ENCODE measurements around the gene IGSF8. TPM values are rescaled to one million over a fixed set of nuclear protein-coding genes. Genes with fewer than 3 reads are reported as not detected.

IGSF8 gene
- polyA plus RNA-seq, 1 of the 3 experiments (the other 2 are of a cell fraction), result 67.9 TPM

DNA sequence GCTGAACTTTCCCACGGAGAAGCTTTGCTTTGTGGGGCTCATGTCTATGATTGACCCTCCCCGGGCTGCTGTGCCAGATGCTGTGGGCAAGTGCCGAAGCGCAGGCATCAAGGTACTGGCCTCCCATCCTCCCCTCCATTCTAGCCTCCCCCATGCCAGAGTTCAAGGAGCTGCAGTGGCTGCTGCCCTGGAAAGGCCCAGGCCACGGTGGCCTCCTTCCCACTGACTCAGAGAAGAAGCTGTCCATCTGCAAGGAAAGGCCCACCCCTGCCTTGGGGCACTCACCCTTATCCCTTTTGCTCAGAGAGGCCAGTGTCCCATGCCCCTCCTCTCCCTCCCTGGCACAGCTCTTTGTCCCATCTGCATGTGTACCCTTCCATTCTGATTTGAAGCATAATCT, 32.1 kb upstream of the IGSF8 start:
- Histone ChIP-seq H3K79me2 (ENCODE audit: insufficient read depth) (no peaks in the 10 kb centered on the region), H3K4me3 (ENCODE audit: low read depth in 2 of 2, low read length in 1 of 2) (no peak overlapping the region), H3K9me2 (no peaks in the 10 kb centered on the region), H2AFZ (ENCODE audit: low read depth) (no peak overlapping the region), H4K20me1 (ENCODE audit: insufficient read depth) (no peaks in the 10 kb centered on the region), H3K9me3 (no peaks in the 10 kb centered on the region), H3K4me1 (ENCODE audit: control insufficient read depth in 1 of 2, insufficient read depth in 2 of 2, low read depth in 1 of 2, low read length in 1 of 2) (peaks cover 0 to 4% of the 10 kb centered on the region in 2 experiments; a peak in 1 of 4 replicates), H3K4me2 (no peak overlapping the region), H3F3A (replicated peaks; ENCODE audit: insufficient read depth) (no peaks in the 10 kb centered on the region), H3K9ac (no peak overlapping the region), H3K27me3 (ENCODE audit: insufficient read depth) (0 out of 2 replicates have a peak, but pooled peaks cover 4% of the 10 kb centered on the region), H3K27ac (ENCODE audit: low read depth in 2 of 2, low read length in 1 of 2) (no peak overlapping the region), H3K36me3 (replicated peaks in 1 of 2; ENCODE audit: control insufficient read depth in 1 of 2, insufficient read depth in 2 of 2, low read length in 1 of 2) (no peaks in the 10 kb centered on the region)
- 47% methylated on average over 4 of the region's 5 CpGs for WGBS (ENCODE audit: low lambda C conversion rate)
- TF ChIP-seq JUND (IDR thresholded peaks at IDR 0.05) (no peak), YY1 (IDR thresholded peaks at IDR 0.05; ENCODE audit: low read depth) (no peak), TEAD4 (IDR thresholded peaks at IDR 0.05; ENCODE audit: borderline replicate concordance, insufficient read depth) (no peak), GABPA (IDR thresholded peaks at IDR 0.05; ENCODE audit: low read depth) (no peak), SMC3 (IDR thresholded peaks at IDR 0.05; ENCODE audit: low read depth, low read length) (no peak)
- DNase-seq, result no peak
- ChIA-PET CTCF (interaction anchor here (1.2 to 2.3 kb wide), 4 partner anchors 30 to 121 kb away, joined by 3 to 11 read pairs (median 6); no protein-coding TSS in a partner anchor), POLR2A (no interaction called here)

DNA sequence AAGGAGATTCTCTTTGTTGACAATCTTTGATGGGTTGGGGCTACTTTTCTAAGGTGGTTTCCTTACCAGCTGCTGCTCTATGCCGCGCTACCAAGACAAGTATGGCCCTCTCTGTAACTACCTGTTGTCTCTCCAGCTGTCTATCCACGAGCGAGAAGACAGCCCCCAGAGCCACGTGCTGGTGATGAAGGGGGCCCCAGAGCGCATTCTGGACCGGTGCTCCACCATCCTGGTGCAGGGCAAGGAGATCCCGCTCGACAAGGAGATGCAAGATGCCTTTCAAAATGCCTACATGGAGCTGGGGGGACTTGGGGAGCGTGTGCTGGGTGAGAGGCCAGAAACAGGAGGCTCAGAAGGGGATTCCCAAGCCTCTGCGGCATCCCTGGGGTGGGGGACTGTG, 31.5 kb upstream of the IGSF8 start:
- Histone ChIP-seq H3K36me3 (replicated peaks in 1 of 2; ENCODE audit: control insufficient read depth in 1 of 2, insufficient read depth in 2 of 2, low read length in 1 of 2) (no peaks in the 10 kb centered on the region), H3K79me2 (ENCODE audit: insufficient read depth) (no peaks in the 10 kb centered on the region), H3K4me1 (ENCODE audit: control insufficient read depth in 1 of 2, insufficient read depth in 2 of 2, low read depth in 1 of 2, low read length in 1 of 2) (peaks cover 0 to 8% of the 10 kb centered on the region in 2 experiments; a peak in 1 of 4 replicates), H3K9me3 (no peaks in the 10 kb centered on the region), H3K9me2 (no peaks in the 10 kb centered on the region), H2AFZ (ENCODE audit: low read depth) (no peak overlapping the region), H3K4me2 (no peak overlapping the region), H4K20me1 (ENCODE audit: insufficient read depth) (no peaks in the 10 kb centered on the region), H3F3A (replicated peaks; ENCODE audit: insufficient read depth) (no peaks in the 10 kb centered on the region), H3K27ac (ENCODE audit: low read depth in 2 of 2, low read length in 1 of 2) (no peak overlapping the region), H3K4me3 (ENCODE audit: low read depth in 2 of 2, low read length in 1 of 2) (no peak overlapping the region), H3K9ac (no peak overlapping the region), H3K27me3 (ENCODE audit: insufficient read depth) (0 out of 2 replicates have a peak, but pooled peaks cover 4% of the 10 kb centered on the region)
- TF ChIP-seq, protein P1, sequence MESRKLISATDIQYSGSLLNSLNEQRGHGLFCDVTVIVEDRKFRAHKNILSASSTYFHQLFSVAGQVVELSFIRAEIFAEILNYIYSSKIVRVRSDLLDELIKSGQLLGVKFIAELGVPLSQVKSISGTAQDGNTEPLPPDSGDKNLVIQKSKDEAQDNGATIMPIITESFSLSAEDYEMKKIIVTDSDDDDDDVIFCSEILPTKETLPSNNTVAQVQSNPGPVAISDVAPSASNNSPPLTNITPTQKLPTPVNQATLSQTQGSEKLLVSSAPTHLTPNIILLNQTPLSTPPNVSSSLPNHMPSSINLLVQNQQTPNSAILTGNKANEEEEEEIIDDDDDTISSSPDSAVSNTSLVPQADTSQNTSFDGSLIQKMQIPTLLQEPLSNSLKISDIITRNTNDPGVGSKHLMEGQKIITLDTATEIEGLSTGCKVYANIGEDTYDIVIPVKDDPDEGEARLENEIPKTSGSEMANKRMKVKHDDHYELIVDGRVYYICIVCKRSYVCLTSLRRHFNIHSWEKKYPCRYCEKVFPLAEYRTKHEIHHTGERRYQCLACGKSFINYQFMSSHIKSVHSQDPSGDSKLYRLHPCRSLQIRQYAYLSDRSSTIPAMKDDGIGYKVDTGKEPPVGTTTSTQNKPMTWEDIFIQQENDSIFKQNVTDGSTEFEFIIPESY (IDR thresholded peaks at IDR 0.05; ENCODE audit: borderline replicate concordance, low read depth), result no peak
- TF ChIP-seq FOXJ3 (CRISPR knock-in tag; IDR thresholded peaks at IDR 0.05), result no peak
- TF ChIP-seq MEF2A (IDR thresholded peaks at IDR 0.05; ENCODE audit: borderline replicate concordance, low read depth), result no peak
- no peak for TF ChIP-seq RCOR1 (IDR thresholded peaks at IDR 0.05; ENCODE audit: low read length)
- TF ChIP-seq EZH2phosphoT487 (IDR thresholded peaks at IDR 0.05; ENCODE audit: borderline replicate concordance, low read depth), result no peak
- TF ChIP-seq RXRA (IDR thresholded peaks at IDR 0.05; ENCODE audit: borderline replicate concordance, low read depth), result no peak
- no peak for TF ChIP-seq NFIC (IDR thresholded peaks at IDR 0.05; ENCODE audit: borderline replicate concordance)
- TF ChIP-seq FOXM1 (IDR thresholded peaks at IDR 0.05; ENCODE audit: low read depth), result no peak
- TF ChIP-seq EP300 (IDR thresholded peaks at IDR 0.05; ENCODE audit: borderline replicate concordance in 1 of 2, low read depth in 1 of 2, low read length in 1 of 2), result no peak
- DNase-seq, result no peak
- ChIA-PET CTCF (interaction anchor here (1.2 to 2.3 kb wide), 5 partner anchors 29 to 161 kb away, joined by 3 to 11 read pairs (median 3); no protein-coding TSS in a partner anchor), POLR2A (no interaction called here)
- 42% methylated on average over 8 of the region's 11 CpGs for WGBS (ENCODE audit: low lambda C conversion rate)

Measured in SK-N-SH (cell line).